ENCODE measurements around the gene TRMU.

TRMU gene

DNA sequence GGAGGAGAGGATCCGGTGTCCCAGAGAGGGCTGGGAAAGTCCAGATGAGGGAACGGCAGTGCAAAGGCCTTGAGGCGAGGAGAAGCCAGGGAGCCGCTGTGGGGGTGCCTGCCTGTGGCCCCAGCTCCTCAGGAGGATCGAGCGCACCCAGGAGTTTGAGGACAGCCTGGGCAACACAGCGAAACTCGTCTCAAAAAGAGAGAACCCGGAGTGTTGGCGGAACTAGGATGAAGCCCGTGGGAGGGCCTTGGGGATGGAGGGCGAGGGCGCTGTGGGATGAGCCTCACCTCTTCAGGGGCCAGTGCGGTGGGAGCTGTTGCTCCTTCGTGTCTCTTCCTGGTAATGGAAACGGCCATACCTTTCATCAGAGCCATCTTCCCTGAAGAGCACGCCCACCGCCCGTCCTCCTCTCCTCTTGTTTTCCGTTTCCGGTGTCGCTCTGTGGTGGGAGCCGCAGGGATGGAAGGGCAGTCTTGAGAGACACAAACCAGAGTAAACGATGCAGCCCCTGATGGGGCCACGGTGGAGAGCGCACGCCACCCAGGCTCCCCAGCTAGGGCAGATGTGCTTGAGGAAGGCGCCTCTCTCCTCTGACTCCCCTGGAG, 15.7 kb downstream of the TRMU start:
- Histone ChIP-seq H3K27ac (ENCODE audit: low read length) (no peak overlapping the region), H3K36me3 (ENCODE audit: control insufficient read depth, insufficient read depth, low read length) (peaks cover 60% of the 10 kb centered on the region)

GRCh38 chr22:46351767-46352166, 16.3 kb downstream of the TRMU start:
- H3K36me3 ChIP-seq (ENCODE audit: control insufficient read depth, insufficient read depth, low read length) = peaks cover 58% of the 10 kb centered on the region
- no peaks in the 10 kb centered on the region; the same call in 1 of the 2 replicates for H3K4me1 ChIP-seq (ENCODE audit: control insufficient read depth, insufficient read depth, low read length)
- H3K9me3 ChIP-seq (ENCODE audit: control insufficient read depth, insufficient read depth, low read length) = no peaks in the 10 kb centered on the region
- no peaks in the 10 kb centered on the region for H3K27me3 ChIP-seq (ENCODE audit: control insufficient read depth, insufficient read depth, low read length)
- DNase-seq (ENCODE audit: low read depth, low spot score) = no peak
- H3K4me3 ChIP-seq (ENCODE audit: low read length) = no peak overlapping the region
- H3K27ac ChIP-seq (ENCODE audit: low read length) = no peak overlapping the region
- WGBS (ENCODE audit: insufficient coverage, insufficient read length) = no CpG with 5 or more reads among the region's 23 CpGs

More for the DNA sequence above, 15.7 kb downstream of the TRMU start:
- Histone ChIP-seq H3K4me3 (ENCODE audit: low read length) (no peak overlapping the region), H3K27me3 (ENCODE audit: control insufficient read depth, insufficient read depth, low read length) (no peaks in the 10 kb centered on the region), H3K4me1 (ENCODE audit: control insufficient read depth, insufficient read depth, low read length) (no peaks in the 10 kb centered on the region; the same call in 1 of the 2 replicates), H3K9me3 (ENCODE audit: control insufficient read depth, insufficient read depth, low read length) (no peaks in the 10 kb centered on the region)
- no CpG with 5 or more reads among the region's 28 CpGs for WGBS (ENCODE audit: insufficient coverage, insufficient read length)
- DNase-seq (ENCODE audit: low read depth, low spot score) = no peak

DNA sequence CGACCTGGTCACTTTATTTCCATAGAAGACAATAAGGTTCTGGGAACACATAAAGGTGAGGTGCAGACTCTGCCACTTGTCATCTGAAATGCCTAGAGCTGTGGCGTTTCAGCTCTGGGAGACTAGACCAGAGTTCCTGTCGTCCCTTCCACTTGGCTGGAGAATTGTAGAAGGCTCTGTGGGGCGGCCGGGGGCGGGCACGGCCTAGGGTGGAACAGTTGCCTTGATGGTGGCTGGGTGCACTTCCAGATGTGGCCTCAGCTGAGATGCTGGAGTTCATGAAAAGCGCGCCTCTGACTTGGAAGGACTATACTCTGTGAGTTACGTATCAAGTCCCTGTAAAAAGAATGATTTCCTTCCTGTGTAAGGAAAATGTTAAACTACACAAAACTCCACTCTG, 16.8 kb downstream of the TRMU start:
- H3K4me1 ChIP-seq (ENCODE audit: control insufficient read depth, insufficient read depth, low read length) = no peaks in the 10 kb centered on the region; the same call in 1 of the 2 replicates
- H3K4me3 ChIP-seq (ENCODE audit: low read length) = no peak overlapping the region
- H3K36me3 ChIP-seq (ENCODE audit: control insufficient read depth, insufficient read depth, low read length) = peaks cover 57% of the 10 kb centered on the region
- no peak overlapping the region for H3K27ac ChIP-seq (ENCODE audit: low read length)
- DNase-seq (ENCODE audit: low read depth, low spot score) = no peak
- no CpG with 5 or more reads among the region's 10 CpGs for WGBS (ENCODE audit: insufficient coverage, insufficient read length)
- no peaks in the 10 kb centered on the region for H3K27me3 ChIP-seq (ENCODE audit: control insufficient read depth, insufficient read depth, low read length)
- no peaks in the 10 kb centered on the region for H3K9me3 ChIP-seq (ENCODE audit: control insufficient read depth, insufficient read depth, low read length)

- Histone ChIP-seq H3K4me3 (ENCODE audit: low read length) (no peak overlapping the region), H3K9me3 (ENCODE audit: control insufficient read depth, insufficient read depth, low read length) (no peaks in the 10 kb centered on the region), H3K27me3 (ENCODE audit: control insufficient read depth, insufficient read depth, low read length) (no peaks in the 10 kb centered on the region), H3K27ac (ENCODE audit: low read length) (no peak overlapping the region), H3K36me3 (ENCODE audit: control insufficient read depth, insufficient read depth, low read length) (peaks cover 54% of the 10 kb centered on the region), H3K4me1 (ENCODE audit: control insufficient read depth, insufficient read depth, low read length) (no peaks in the 10 kb centered on the region; the same call in 1 of the 2 replicates)
- WGBS (ENCODE audit: insufficient coverage, insufficient read length) = no CpG with 5 or more reads among the region's 20 CpGs
- DNase-seq (ENCODE audit: low read depth, low spot score) = no peak
These were observed 17.3 kb downstream of the TRMU start for GRCh38 chr22:46352691-46353386.

DNA sequence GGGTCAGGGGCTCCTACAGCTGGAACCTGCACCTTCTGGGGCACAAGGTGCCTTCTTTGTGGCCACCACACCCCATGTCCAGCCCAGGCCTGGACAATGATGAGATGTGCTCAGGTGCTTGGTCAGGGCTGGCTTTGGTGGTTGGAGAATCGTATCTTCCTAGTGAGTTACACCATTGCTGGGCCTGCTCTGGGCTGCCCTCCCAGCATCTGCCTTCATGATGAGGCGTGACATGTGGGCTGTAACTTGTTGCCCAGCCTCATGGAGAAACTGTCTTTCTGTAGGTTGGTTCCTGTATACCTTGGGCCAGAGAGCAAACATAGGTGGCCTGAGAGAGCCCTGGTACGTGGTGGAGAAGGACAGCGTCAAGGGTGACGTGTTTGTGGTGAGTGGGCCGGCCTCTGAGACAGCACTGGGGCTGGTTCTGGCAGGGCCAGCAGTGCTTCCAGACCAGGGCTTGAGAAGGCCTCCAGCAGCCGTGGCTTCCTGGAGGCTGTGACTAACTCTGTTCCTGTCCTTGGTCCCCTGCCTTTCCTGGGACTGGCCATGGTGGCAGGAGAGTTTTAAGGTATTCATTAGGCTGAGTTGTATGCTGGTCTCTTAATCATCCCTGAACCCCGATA, 18.1 kb downstream of the TRMU start:
- H3K4me3 ChIP-seq (ENCODE audit: low read length) = no peak overlapping the region
- WGBS (ENCODE audit: insufficient coverage, insufficient read length) = no CpG with 5 or more reads among the region's 8 CpGs
- H3K9me3 ChIP-seq (ENCODE audit: control insufficient read depth, insufficient read depth, low read length) = no peaks in the 10 kb centered on the region
- H3K27ac ChIP-seq (ENCODE audit: low read length) = no peak overlapping the region
- no peaks in the 10 kb centered on the region for H3K27me3 ChIP-seq (ENCODE audit: control insufficient read depth, insufficient read depth, low read length)
- no peaks in the 10 kb centered on the region; the same call in 1 of the 2 replicates for H3K4me1 ChIP-seq (ENCODE audit: control insufficient read depth, insufficient read depth, low read length)
- H3K36me3 ChIP-seq (ENCODE audit: control insufficient read depth, insufficient read depth, low read length) = peaks cover 48% of the 10 kb centered on the region
- no peak for DNase-seq (ENCODE audit: low read depth, low spot score)

GRCh38 chr22:46354176-46354992, 18.9 kb downstream of the TRMU start:
- Histone ChIP-seq H3K9me3 (ENCODE audit: control insufficient read depth, insufficient read depth, low read length) (no peaks in the 10 kb centered on the region), H3K4me3 (ENCODE audit: low read length) (no peak overlapping the region), H3K36me3 (ENCODE audit: control insufficient read depth, insufficient read depth, low read length) (peaks cover 44% of the 10 kb centered on the region), H3K27ac (ENCODE audit: low read length) (no peak overlapping the region), H3K27me3 (ENCODE audit: control insufficient read depth, insufficient read depth, low read length) (no peaks in the 10 kb centered on the region), H3K4me1 (ENCODE audit: control insufficient read depth, insufficient read depth, low read length) (no peaks in the 10 kb centered on the region; the same call in 1 of the 2 replicates)
- no CpG with 5 or more reads among the region's 21 CpGs for WGBS (ENCODE audit: insufficient coverage, insufficient read length)
- DNase-seq (ENCODE audit: low read depth, low spot score) = no peak

- Histone ChIP-seq H3K36me3 (ENCODE audit: control insufficient read depth, insufficient read depth, low read length) (peaks cover 42% of the 10 kb centered on the region), H3K4me1 (ENCODE audit: control insufficient read depth, insufficient read depth, low read length) (no peaks in the 10 kb centered on the region; the same call in 1 of the 2 replicates), H3K4me3 (ENCODE audit: low read length) (no peak overlapping the region), H3K27me3 (ENCODE audit: control insufficient read depth, insufficient read depth, low read length) (no peaks in the 10 kb centered on the region), H3K27ac (ENCODE audit: low read length) (no peak overlapping the region), H3K9me3 (ENCODE audit: control insufficient read depth, insufficient read depth, low read length) (no peaks in the 10 kb centered on the region)
- WGBS (ENCODE audit: insufficient coverage, insufficient read length) = no CpG with 5 or more reads among the region's 7 CpGs
- no peak for DNase-seq (ENCODE audit: low read depth, low spot score)
These were observed 19.4 kb downstream of the TRMU start for GRCh38 chr22:46354993-46355305.

- Histone ChIP-seq H3K4me3 (ENCODE audit: low read length) (no peak overlapping the region), H3K27me3 (ENCODE audit: control insufficient read depth, insufficient read depth, low read length) (no peaks in the 10 kb centered on the region), H3K36me3 (ENCODE audit: control insufficient read depth, insufficient read depth, low read length) (peaks cover 41% of the 10 kb centered on the region), H3K27ac (ENCODE audit: low read length) (no peak overlapping the region), H3K4me1 (ENCODE audit: control insufficient read depth, insufficient read depth, low read length) (no peaks in the 10 kb centered on the region; the same call in 1 of the 2 replicates), H3K9me3 (ENCODE audit: control insufficient read depth, insufficient read depth, low read length) (no peaks in the 10 kb centered on the region)
- DNase-seq (ENCODE audit: low read depth, low spot score) = no peak
- WGBS (ENCODE audit: insufficient coverage, insufficient read length) = no CpG with 5 or more reads among the region's 22 CpGs
These were observed 20.0 kb downstream of the TRMU start for GRCh38 chr22:46355369-46355995.

- WGBS (ENCODE audit: insufficient coverage, insufficient read length) = no CpG with 5 or more reads among the region's 12 CpGs
- Histone ChIP-seq H3K4me3 (ENCODE audit: low read length) (no peak overlapping the region), H3K4me1 (ENCODE audit: control insufficient read depth, insufficient read depth, low read length) (no peaks in the 10 kb centered on the region), H3K27ac (ENCODE audit: low read length) (no peak overlapping the region), H3K36me3 (ENCODE audit: control insufficient read depth, insufficient read depth, low read length) (peaks cover 35% of the 10 kb centered on the region), H3K9me3 (ENCODE audit: control insufficient read depth, insufficient read depth, low read length) (no peaks in the 10 kb centered on the region), H3K27me3 (ENCODE audit: control insufficient read depth, insufficient read depth, low read length) (no peaks in the 10 kb centered on the region)
- DNase-seq (ENCODE audit: low read depth, low spot score) = no peak
These were observed 20.5 kb downstream of the TRMU start for GRCh38 chr22:46355996-46356471.

All from iPS DF 6.9 (cell line).